H1 (cell line): Measurements from ENCODE around the gene RNF133. TPM values are rescaled to one million over a fixed set of nuclear protein-coding genes. Genes with fewer than 3 reads are reported as not detected.

ENCODE experiments used
- BACH1 ChIP-seq: IDR thresholded peaks from 2 replicates; pipeline ENCODE4 v1.6.1; 2012; ENCODE audit warnings: low read length, improper control_type of control experiment
- CEBPB ChIP-seq: IDR thresholded peaks from 2 replicates; pipeline ENCODE4 v1.6.1; 2012; ENCODE audit warnings: low read depth, low read length
- GABPA ChIP-seq: IDR thresholded peaks from 2 replicates; pipeline ENCODE4 v1.6.1; 2011; ENCODE audit warnings: mild to moderate bottlenecking, low read length, moderate library complexity, borderline replicate concordance; ENCODE audit not compliant: insufficient read depth
- PHF8 ChIP-seq: fragments of 200-600 bp; sonication (generic); conservative IDR thresholded peaks from 2 replicates; pipeline ENCODE4 v1.7.1; 2012; ENCODE audit warnings: low read depth, mild to moderate bottlenecking, inconsistent platforms, low read length, moderate library complexity
- POLR2A ChIP-seq, 2 experiments: IDR thresholded peaks; 1 replicate in 1 of 2; 2 replicates in 1 of 2; pipeline ENCODE4 v1.6.1; 2011; ENCODE audit warnings: low read depth in 2 of 2, low read length in 2 of 2, mild to moderate bottlenecking in 2 of 2; ENCODE audit errors: control extremely low read depth in 1 of 2
- polyA plus RNA-seq, 7 experiments: library from polyadenylated mRNA; depleted of rRNA in 3 of 7; stranded (reverse) in 5 of 7; unstranded in 2 of 7; fragments of >200 nt in 5 of 7; fragments of 200-250 nt in 2 of 7; gene quantifications; 1 replicate in 5 of 7; 2 replicates in 1 of 7; 4 replicates in 1 of 7; pipeline versions ENCODE4 v1.2.1 to v1.2.3, GENCODE V29; 2011 to 2013; ENCODE audit warnings: missing spikeins in 2 of 7, mixed read lengths in 2 of 7
- total RNA-seq: library from RNA; stranded (reverse); fragmentation: NEBNext Ultra II Directional; extraction: Animal tissue kit (Norgen Biotek cat#: 25700); gene quantifications from 2 replicates; pipeline ENCODE4 v1.2.1, GENCODE V29; 2021
- TF ChIP-seq, protein P1 (sequence below): IDR thresholded peaks from 2 replicates; pipeline ENCODE4 v1.6.1; 2011; ENCODE audit warnings: low read length, improper control_type of control experiment

Gene RNF133
- total and polyA plus RNA-seq, 2 of the 8 experiments (the other 6 are each of a cell fraction or from before 2014, with no cell fraction given), result 0.09 to 0.39 TPM

DNA sequence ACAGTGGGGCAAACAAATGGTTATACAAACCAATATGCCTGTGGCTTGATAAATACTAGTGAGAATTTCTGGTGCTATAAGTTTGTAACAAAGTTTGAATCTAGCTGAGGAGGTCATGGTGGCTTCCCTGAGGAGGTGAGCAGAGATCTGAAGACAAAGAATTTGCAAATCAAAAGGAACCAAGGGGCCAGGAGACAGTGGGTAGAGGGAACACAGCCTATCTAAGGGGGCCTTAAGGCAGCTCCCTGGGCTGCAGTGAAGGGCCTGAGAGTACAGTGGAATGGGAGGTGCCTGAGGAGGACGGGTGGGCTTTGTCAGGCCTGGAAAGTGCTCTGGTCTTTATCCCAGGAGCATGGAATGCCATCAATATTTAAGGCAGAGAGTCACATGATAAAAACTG is 21.8 kb downstream of the RNF133 start (continued):
- TF ChIP-seq PHF8 (no peak), CEBPB (no peak), POLR2A (IDR thresholded peaks at IDR 0.05; ENCODE audit: control extremely low read depth in 1 of 2, low read depth in 2 of 2, low read length in 2 of 2) (no peak), GABPA (no peak), BACH1 (no peak)
- TF ChIP-seq, protein P1, sequence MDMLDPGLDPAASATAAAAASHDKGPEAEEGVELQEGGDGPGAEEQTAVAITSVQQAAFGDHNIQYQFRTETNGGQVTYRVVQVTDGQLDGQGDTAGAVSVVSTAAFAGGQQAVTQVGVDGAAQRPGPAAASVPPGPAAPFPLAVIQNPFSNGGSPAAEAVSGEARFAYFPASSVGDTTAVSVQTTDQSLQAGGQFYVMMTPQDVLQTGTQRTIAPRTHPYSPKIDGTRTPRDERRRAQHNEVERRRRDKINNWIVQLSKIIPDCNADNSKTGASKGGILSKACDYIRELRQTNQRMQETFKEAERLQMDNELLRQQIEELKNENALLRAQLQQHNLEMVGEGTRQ, result no peak
